Naive thymus-derived CD4-positive, alpha-beta T cell (primary cell): ENCODE measurements around the gene MARCHF10. TPM values are rescaled to one million over a fixed set of nuclear protein-coding genes. Genes with fewer than 3 reads are reported as not detected.

Source experiments
- ATAC-seq: fragments of 150-1000 bp; cut with Tn5 transposase; 2 replicates; pipeline ENCODE4 v1.10.0; 2021; ENCODE audit warnings: mild to moderate bottlenecking, moderate library complexity
- CTCF ChIA-PET: fragments of 350-600 bp; sonication (Branson Sonifier 250); formaldehyde crosslinking; loops from one replicate; lab custom pipeline; 2021; ENCODE audit warnings: antibody characterized with exemption; lab: Charles Lee
- POLR2A ChIA-PET: fragments of 350-600 bp; sonication (Branson Sonifier 250); formaldehyde crosslinking; loops from one replicate; lab custom pipeline; 2021; ENCODE audit warnings: antibody characterized with exemption, inconsistent platforms; lab: Charles Lee
- DNase-seq, 9 donors: peaks; one replicate each; pipeline versions ENCODE4 v3.0.0 to v3.0.0-alpha.2; 2020 to 2022; ENCODE audit warnings: mixed read lengths in 1 of 9
- H3K27ac ChIP-seq: one replicate; pipeline ENCODE4 v1.7.0; 2013; ENCODE audit warnings: mild to moderate bottlenecking, low read depth, low read length, moderate library complexity
- H3K27me3 ChIP-seq, 2 donors: one replicate each; pipeline ENCODE4 v1.7.0; 2013; ENCODE audit warnings: low read length in 2 of 2, mild to moderate bottlenecking in 2 of 2, moderate library complexity in 2 of 2; ENCODE audit not compliant: control insufficient read depth in 2 of 2, insufficient read depth in 2 of 2
- H3K36me3 ChIP-seq, 3 experiments: 1 replicate in 2 of 3; 2 replicates in 1 of 3; pipeline ENCODE4 v1.7.0; 2013; ENCODE audit warnings: low read length in 3 of 3, mild to moderate bottlenecking in 3 of 3, moderate library complexity in 1 of 3; ENCODE audit not compliant: insufficient read depth in 3 of 3, control insufficient read depth in 2 of 3
- H3K4me1 ChIP-seq, 2 donors: one replicate each; pipeline ENCODE4 v1.7.0; 2013; ENCODE audit warnings: low read length in 2 of 2, mild to moderate bottlenecking in 2 of 2, moderate library complexity in 1 of 2; ENCODE audit not compliant: control insufficient read depth in 2 of 2, insufficient read depth in 2 of 2
- H3K4me3 ChIP-seq: 2 replicates; pipeline ENCODE4 v1.7.0; 2013; ENCODE audit warnings: mild to moderate bottlenecking, low read length
- H3K9me3 ChIP-seq, 3 experiments: 1 replicate in 2 of 3; 2 replicates in 1 of 3; pipeline ENCODE4 v1.7.0; 2013; ENCODE audit warnings: low read length in 3 of 3; ENCODE audit not compliant: control insufficient read depth in 2 of 3
- H3K27ac Mint-ChIP-seq, 9 donors: one replicate each; pipeline ENCODE4 v1.8.0; 2020 to 2022; ENCODE audit warnings: mixed read lengths in 9 of 9, mild to moderate bottlenecking in 8 of 9, moderate library complexity in 5 of 9, inconsistent platforms in 2 of 9
- H3K27me3 Mint-ChIP-seq, 5 donors: one replicate each; pipeline ENCODE4 v1.8.0; 2021 to 2022; ENCODE audit warnings: mixed read lengths in 5 of 5, mild to moderate bottlenecking in 1 of 5
- H3K36me3 Mint-ChIP-seq, 5 donors: one replicate each; pipeline ENCODE4 v1.8.0; 2020 to 2022; ENCODE audit warnings: mixed read lengths in 5 of 5, mild to moderate bottlenecking in 3 of 5, inconsistent platforms in 1 of 5
- H3K4me1 Mint-ChIP-seq, 7 donors: one replicate each; pipeline ENCODE4 v1.8.0; 2020 to 2022; ENCODE audit warnings: mixed read lengths in 7 of 7, mild to moderate bottlenecking in 3 of 7, inconsistent platforms in 1 of 7
- H3K4me3 Mint-ChIP-seq, 10 donors: one replicate each; pipeline ENCODE4 v1.8.0; 2020 to 2022; ENCODE audit warnings: mild to moderate bottlenecking in 10 of 10, mixed read lengths in 10 of 10, moderate library complexity in 6 of 10, inconsistent platforms in 2 of 10
- H3K9me3 Mint-ChIP-seq, 11 donors: one replicate each; pipeline ENCODE4 v1.8.0; 2020 to 2022; ENCODE audit warnings: mixed read lengths in 11 of 11, mild to moderate bottlenecking in 4 of 11, inconsistent platforms in 1 of 11, moderate library complexity in 1 of 11
- intact Hi-C, 2 donors: fragments of 100-400 bp; cut with micrococcal nuclease; formaldehyde crosslinking; loops; one replicate each; pipeline ENCODE4 v1.15.1; 2023
- polyA plus RNA-seq, 2 donors: library from polyadenylated mRNA; unstranded; fragments of 300-500 nt; fragmentation: Illumina TruSeq; gene quantifications; one replicate each; pipeline ENCODE4 v1.2.3, GENCODE V29; 2021
- total RNA-seq, 6 experiments: library from RNA in 5 of 6; stranded (reverse) in 5 of 6; gene quantifications; 1 replicate in 5 of 6; 2 replicates in 1 of 6; pipeline ENCODE4 v1.2.3 and lab custom pipeline; 2021 to 2026

Gene MARCHF10
- total and polyA plus RNA-seq, 7 experiments from 2014 or later = 0.13 to 0.43 (median 0.29) TPM; not detected in 4

- POLR2A ChIA-PET = no interaction called here
- no peak overlapping the region for H3K27ac ChIP-seq
- intact Hi-C loops = no loop called here
- Mint-ChIP-seq H3K4me3 (no peak overlapping the region), H3K27me3 (peaks cover 0 to 68% (median 0%) of the 10 kb centered on the region in 5 donors), H3K4me1 (peaks cover 4 to 12% (median 9%) of the 10 kb centered on the region in 7 donors), H3K9me3 (peaks cover 4 to 22% (median 12%) of the 10 kb centered on the region in 11 donors), H3K36me3 (peaks cover 3 to 14% (median 4%) of the 10 kb centered on the region in 5 donors), H3K27ac (no peak overlapping the region)
- peaks cover 5 to 8% of the 10 kb centered on the region in 2 donors for H3K4me1 ChIP-seq
- CTCF ChIA-PET = no interaction called here
- no peaks in the 10 kb centered on the region for H3K36me3 ChIP-seq
- ATAC-seq = no peak
- no peaks in the 10 kb centered on the region for H3K9me3 ChIP-seq
- H3K4me3 ChIP-seq = no peak overlapping the region
- DNase-seq = no peak
- H3K27me3 ChIP-seq = no peaks in the 10 kb centered on the region
Measured at GRCh38 chr17:62658136-62658920, 149.8 kb downstream of the MARCHF10 start.

GRCh38 chr17:62657690-62658089 lies 150.4 kb downstream of the MARCHF10 start:
- Mint-ChIP-seq H3K27me3 (peaks cover 0 to 70% (median 0%) of the 10 kb centered on the region in 5 donors), H3K27ac (no peak overlapping the region), H3K9me3 (peaks cover 4 to 22% (median 12%) of the 10 kb centered on the region in 11 donors), H3K36me3 (peaks cover 3 to 14% (median 4%) of the 10 kb centered on the region in 5 donors), H3K4me3 (no peak overlapping the region), H3K4me1 (peaks cover 7 to 15% (median 14%) of the 10 kb centered on the region in 7 donors)
- ChIA-PET CTCF (no interaction called here), POLR2A (no interaction called here)
- DNase-seq = no peak
- no peak overlapping the region for H3K27ac ChIP-seq
- intact Hi-C loops = no loop called here
- no peaks in the 10 kb centered on the region for H3K27me3 ChIP-seq
- no peak for ATAC-seq
- no peak overlapping the region for H3K4me3 ChIP-seq
- peaks cover 0 to 3% (median 0%) of the 10 kb centered on the region in 3 experiments for H3K36me3 ChIP-seq
- H3K9me3 ChIP-seq = no peaks in the 10 kb centered on the region
- peaks cover 8 to 11% of the 10 kb centered on the region in 2 donors for H3K4me1 ChIP-seq

- Histone ChIP-seq H3K9me3 (no peaks in the 10 kb centered on the region), H3K36me3 (peaks cover 0 to 6% (median 0%) of the 10 kb centered on the region in 3 experiments), H3K27me3 (no peaks in the 10 kb centered on the region), H3K4me3 (no peak overlapping the region), H3K27ac (no peak overlapping the region), H3K4me1 (peaks cover 8 to 12% of the 10 kb centered on the region in 2 donors)
- DNase-seq (no peak), ATAC-seq (no peak)
- H3K27ac Mint-ChIP-seq = peak overlapping the region in 1 of 9 donors; percentile 57
- CTCF ChIA-PET = no interaction called here
- peaks cover 7 to 20% (median 17%) of the 10 kb centered on the region in 7 donors for H3K4me1 Mint-ChIP-seq
- POLR2A ChIA-PET = interaction anchor here (0.7 kb wide), 1 partner anchor 933 kb away, joined by 3 read pairs; no protein-coding TSS in a partner anchor
- peaks cover 4 to 22% (median 12%) of the 10 kb centered on the region in 11 donors for H3K9me3 Mint-ChIP-seq
- no peak overlapping the region for H3K4me3 Mint-ChIP-seq
- H3K27me3 Mint-ChIP-seq = peaks cover 0 to 71% (median 0%) of the 10 kb centered on the region in 5 donors
- intact Hi-C loops = no loop called here
- peaks cover 3 to 14% (median 4%) of the 10 kb centered on the region in 5 donors for H3K36me3 Mint-ChIP-seq
Measured at GRCh38 chr17:62657145-62657665, 150.9 kb downstream of the MARCHF10 start.

GRCh38 chr17:62656446-62656845 lies 151.7 kb downstream of the MARCHF10 start:
- Histone ChIP-seq H3K36me3 (peaks cover 0 to 6% (median 0%) of the 10 kb centered on the region in 3 experiments), H3K9me3 (no peaks in the 10 kb centered on the region), H3K27ac (no peak overlapping the region), H3K27me3 (no peaks in the 10 kb centered on the region), H3K4me1 (peaks cover 8 to 12% of the 10 kb centered on the region in 2 donors), H3K4me3 (no peak overlapping the region)
- peaks cover 4 to 20% (median 11%) of the 10 kb centered on the region in 11 donors for H3K9me3 Mint-ChIP-seq
- DNase-seq (no peak), ATAC-seq (no peak)
- peaks cover 7 to 26% (median 21%) of the 10 kb centered on the region in 7 donors for H3K4me1 Mint-ChIP-seq
- CTCF ChIA-PET = interaction anchor here (0.7 kb wide), 1 partner anchor 777 kb away, joined by 3 read pairs; no protein-coding TSS in a partner anchor
- peaks cover 3 to 12% (median 4%) of the 10 kb centered on the region in 5 donors for H3K36me3 Mint-ChIP-seq
- intact Hi-C loops = no loop called here
- peak overlapping the region in 1 of 10 donors; percentile 25 for H3K4me3 Mint-ChIP-seq
- H3K27me3 Mint-ChIP-seq = peaks cover 0 to 75% (median 0%) of the 10 kb centered on the region in 5 donors
- H3K27ac Mint-ChIP-seq = no peak overlapping the region
- POLR2A ChIA-PET = interaction anchor here (0.6 to 0.7 kb wide), 2 partner anchors 8 to 934 kb away, joined by 3 read pairs; no protein-coding TSS in a partner anchor

GRCh38 chr17:62655656-62656055 lies 152.5 kb downstream of the MARCHF10 start:
- no peak for ATAC-seq
- CTCF ChIA-PET = interaction anchor here (0.7 kb wide), 1 partner anchor 293 kb away, joined by 6 read pairs; no protein-coding TSS in a partner anchor
- no peak overlapping the region for H3K27ac ChIP-seq
- H3K27ac Mint-ChIP-seq = no peak overlapping the region
- H3K9me3 Mint-ChIP-seq = peaks cover under 1 to 12% (median 5%) of the 10 kb centered on the region in 11 donors
- H3K4me3 Mint-ChIP-seq = no peak overlapping the region
- no peaks in the 10 kb centered on the region for H3K9me3 ChIP-seq
- peaks cover 8 to 12% of the 10 kb centered on the region in 2 donors for H3K4me1 ChIP-seq
- POLR2A ChIA-PET = no interaction called here
- H3K27me3 ChIP-seq = no peaks in the 10 kb centered on the region
- intact Hi-C loops = no loop called here
- H3K4me3 ChIP-seq = no peak overlapping the region
- H3K36me3 Mint-ChIP-seq = peaks cover 0 to 7% (median under 1%) of the 10 kb centered on the region in 5 donors
- peaks cover 7 to 26% (median 21%) of the 10 kb centered on the region in 7 donors for H3K4me1 Mint-ChIP-seq
- no peak for DNase-seq
- peaks cover 0 to 6% (median 0%) of the 10 kb centered on the region in 3 experiments for H3K36me3 ChIP-seq
- H3K27me3 Mint-ChIP-seq = peaks cover 0 to 75% (median 0%) of the 10 kb centered on the region in 5 donors
